ENCODE data around the gene KNDC1. TPM values are rescaled to one million over a fixed set of nuclear protein-coding genes. Genes with fewer than 3 reads are reported as not detected.
"Not testable (repeated sequence)": the region's sequence is repeated elsewhere in the genome, so short reads cannot be mapped to it uniquely, and the experiment has no call there.

KNDC1 gene
- total and polyA plus RNA-seq, 2 donors = 0.47 to 1.2 TPM

DNA sequence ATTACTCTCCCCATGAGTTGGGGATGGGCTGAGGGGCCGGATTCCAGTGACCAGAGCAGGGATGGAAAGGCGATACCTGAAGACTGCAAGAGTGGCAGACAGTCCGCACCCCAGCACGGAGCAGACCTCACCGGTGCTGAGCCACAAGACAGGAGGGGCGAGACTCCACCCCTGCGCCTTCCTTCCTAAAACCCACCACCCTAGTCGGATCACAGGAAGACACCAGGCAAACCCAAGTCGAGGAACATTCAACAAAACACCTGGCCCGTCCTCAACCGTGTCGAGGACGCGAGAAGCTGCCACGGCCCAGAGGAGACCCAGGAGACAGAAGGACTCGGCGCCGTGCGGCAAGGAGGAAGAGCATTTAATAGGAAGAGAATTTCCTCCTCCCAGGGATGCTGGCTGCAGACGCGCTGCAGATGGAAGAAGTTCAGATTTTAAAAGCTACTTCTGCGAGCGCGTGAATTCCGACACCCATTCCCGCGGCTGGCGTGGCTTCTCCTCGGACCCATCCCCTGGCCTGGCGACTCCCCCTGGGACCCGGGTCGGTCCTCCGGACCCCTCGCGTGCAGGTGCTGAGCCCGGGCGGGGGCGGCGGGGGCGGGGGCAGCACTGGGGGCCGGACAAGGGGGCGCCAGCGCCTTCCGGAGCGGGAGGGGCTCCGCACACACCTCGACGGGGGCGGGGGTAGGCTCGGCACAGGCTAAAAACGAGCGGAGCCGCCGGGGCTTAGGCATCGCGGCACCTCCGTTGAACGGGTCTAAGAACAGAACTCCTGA lies 69.4 kb downstream of the KNDC1 start:
- H3K27ac ChIP-seq (ENCODE audit: low read depth) = no peak overlapping the region
- no peak for DNase-seq (ENCODE audit: extremely low spot score)
- H3K4me1 ChIP-seq (ENCODE audit: insufficient read depth) = no peaks in the 10 kb centered on the region
- H3K4me3 ChIP-seq (ENCODE audit: low read depth, low read length) = no peak overlapping the region
- WGBS = 4% methylated on average over 58 of the region's 58 CpGs
- no peaks in the 10 kb centered on the region for H3K36me3 ChIP-seq (ENCODE audit: insufficient read depth)

DNA sequence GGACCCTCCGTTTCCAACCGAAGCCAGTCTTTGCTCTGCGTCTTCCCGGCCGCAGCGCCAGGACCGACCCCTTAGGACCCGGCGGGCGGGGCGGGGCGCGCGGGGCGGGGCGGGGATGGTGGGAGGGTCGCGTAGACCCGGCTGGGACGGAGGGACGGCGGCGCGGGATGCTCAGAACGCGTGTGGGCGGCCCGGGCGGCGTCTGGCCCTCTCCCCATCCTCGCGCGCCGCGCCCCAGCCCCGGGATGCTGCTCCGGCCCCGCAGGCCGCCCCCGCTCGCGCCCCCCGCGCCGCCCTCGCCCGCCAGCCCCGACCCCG lies 70.0 kb downstream of the KNDC1 start, which contains the start of gene UTF1:
Gene UTF1 (plus strand): TSS at position 174 of the 318 bp plus-strand sequence. CDS start 72 bp downstream, at position 246.
- Histone ChIP-seq H3K36me3 (ENCODE audit: insufficient read depth) (no peaks in the 10 kb centered on the region), H3K4me1 (ENCODE audit: insufficient read depth) (no peaks in the 10 kb centered on the region), H3K27ac (ENCODE audit: low read depth) (no peak within 1 kb of the TSS), H3K4me3 (ENCODE audit: low read depth, low read length) (no peak within 1 kb of the TSS)
- under 1% methylated on average over 48 of the region's 49 CpGs for WGBS
- DNase-seq (ENCODE audit: extremely low spot score) = no peak

DNA sequence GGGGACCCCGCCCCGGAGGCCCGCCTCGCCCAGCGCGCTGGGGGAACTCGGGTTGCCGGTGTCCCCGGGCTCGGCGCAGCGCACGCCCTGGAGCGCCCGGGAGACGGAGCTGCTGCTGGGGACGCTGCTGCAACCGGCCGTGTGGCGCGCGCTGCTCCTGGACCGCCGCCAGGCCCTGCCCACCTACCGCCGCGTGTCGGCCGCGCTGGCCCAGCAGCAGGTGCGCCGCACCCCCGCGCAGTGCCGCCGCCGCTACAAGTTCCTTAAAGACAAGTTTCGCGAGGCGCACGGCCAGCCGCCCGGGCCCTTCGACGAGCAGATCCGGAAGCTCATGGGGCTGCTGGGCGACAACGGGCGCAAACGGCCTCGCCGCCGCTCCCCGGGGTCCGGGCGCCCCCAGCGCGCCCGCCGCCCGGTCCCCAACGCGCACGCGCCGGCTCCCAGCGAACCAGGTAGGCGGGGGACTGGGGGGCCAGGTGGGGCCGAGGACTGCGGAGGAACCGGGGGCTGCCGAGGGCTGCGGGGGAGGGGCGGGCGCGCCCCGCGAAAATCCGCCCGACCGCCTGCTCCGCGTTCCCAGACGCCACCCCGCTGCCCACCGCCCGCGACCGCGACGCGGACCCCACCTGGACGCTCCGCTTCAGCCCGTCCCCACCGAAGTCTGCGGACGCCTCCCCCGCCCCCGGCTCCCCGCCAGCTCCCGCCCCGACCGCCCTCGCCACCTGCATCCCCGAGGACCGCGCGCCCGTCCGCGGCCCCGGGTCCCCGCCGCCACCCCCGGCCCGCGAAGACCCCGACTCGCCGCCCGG lies 70.6 kb downstream of the KNDC1 start:
- Histone ChIP-seq H3K4me3 (ENCODE audit: low read depth, low read length) (no peak overlapping the region), H3K4me1 (ENCODE audit: insufficient read depth) (no peaks in the 10 kb centered on the region), H3K36me3 (ENCODE audit: insufficient read depth) (no peaks in the 10 kb centered on the region), H3K27ac (ENCODE audit: low read depth) (no peak overlapping the region)
- WGBS = 1% methylated on average over 122 of the region's 122 CpGs
- no peak for DNase-seq (ENCODE audit: extremely low spot score)

DNA sequence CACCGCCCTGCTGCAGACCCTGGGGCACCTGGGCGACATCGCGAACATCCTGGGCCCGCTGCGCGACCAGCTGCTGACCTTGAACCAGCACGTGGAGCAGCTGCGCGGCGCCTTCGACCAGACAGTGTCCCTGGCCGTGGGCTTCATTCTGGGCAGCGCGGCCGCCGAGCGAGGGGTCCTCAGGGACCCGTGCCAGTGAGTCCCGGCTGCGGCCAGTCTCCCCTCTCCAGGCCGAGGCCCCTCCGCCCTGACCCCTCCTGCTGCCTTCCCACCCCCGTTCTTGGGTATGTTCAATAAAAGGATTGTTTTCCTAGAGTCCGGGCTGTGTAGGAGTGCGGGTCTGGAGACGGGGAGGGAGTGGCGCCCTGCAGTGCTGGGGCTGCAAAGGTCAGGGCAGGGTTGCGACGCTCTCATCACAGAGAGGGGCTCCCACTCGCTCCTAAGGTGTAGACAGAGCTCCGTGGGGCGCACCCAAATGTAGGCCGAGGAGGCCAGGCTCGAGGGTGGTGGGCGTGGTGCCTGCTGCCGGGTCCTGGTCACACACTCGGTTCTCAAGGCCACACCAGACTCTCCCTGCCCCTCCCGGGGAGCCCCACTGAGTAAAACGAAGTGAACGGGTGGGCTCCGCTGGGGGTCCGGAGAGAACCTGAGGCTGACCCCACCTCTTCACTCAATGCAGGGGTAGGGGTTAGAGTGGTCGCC lies 71.4 kb downstream of the KNDC1 start:
- Histone ChIP-seq H3K27ac (ENCODE audit: low read depth) (no peak overlapping the region), H3K4me3 (ENCODE audit: low read depth, low read length) (no peak overlapping the region), H3K4me1 (ENCODE audit: insufficient read depth) (no peaks in the 10 kb centered on the region), H3K36me3 (ENCODE audit: insufficient read depth) (no peaks in the 10 kb centered on the region)
- DNase-seq (ENCODE audit: extremely low spot score) = no peak
- 17% methylated on average over 44 of the region's 44 CpGs for WGBS

GRCh38 chr10:133231946-133232574 lies 72.0 kb downstream of the KNDC1 start:
- no peak overlapping the region for H3K4me3 ChIP-seq (ENCODE audit: low read depth, low read length)
- H3K4me1 ChIP-seq (ENCODE audit: insufficient read depth) = no peaks in the 10 kb centered on the region
- 40% methylated on average over 11 of the region's 11 CpGs for WGBS

GRCh38 chr10:133234796-133235195 lies 74.8 kb downstream of the KNDC1 start:
- not testable (repeated sequence) for H3K4me1 ChIP-seq (ENCODE audit: insufficient read depth); DNase-seq (ENCODE audit: extremely low spot score); H3K4me3 ChIP-seq (ENCODE audit: low read depth, low read length); H3K36me3 ChIP-seq (ENCODE audit: insufficient read depth); H3K27ac ChIP-seq (ENCODE audit: low read depth)
- WGBS = 63% methylated on average over 7 of the region's 10 CpGs

More at GRCh38 chr10:133231946-133232574, 72.0 kb downstream of the KNDC1 start:
- H3K27ac ChIP-seq (ENCODE audit: low read depth) = no peak overlapping the region
- H3K36me3 ChIP-seq (ENCODE audit: insufficient read depth) = no peaks in the 10 kb centered on the region
- no peak for DNase-seq (ENCODE audit: extremely low spot score)

DNA sequence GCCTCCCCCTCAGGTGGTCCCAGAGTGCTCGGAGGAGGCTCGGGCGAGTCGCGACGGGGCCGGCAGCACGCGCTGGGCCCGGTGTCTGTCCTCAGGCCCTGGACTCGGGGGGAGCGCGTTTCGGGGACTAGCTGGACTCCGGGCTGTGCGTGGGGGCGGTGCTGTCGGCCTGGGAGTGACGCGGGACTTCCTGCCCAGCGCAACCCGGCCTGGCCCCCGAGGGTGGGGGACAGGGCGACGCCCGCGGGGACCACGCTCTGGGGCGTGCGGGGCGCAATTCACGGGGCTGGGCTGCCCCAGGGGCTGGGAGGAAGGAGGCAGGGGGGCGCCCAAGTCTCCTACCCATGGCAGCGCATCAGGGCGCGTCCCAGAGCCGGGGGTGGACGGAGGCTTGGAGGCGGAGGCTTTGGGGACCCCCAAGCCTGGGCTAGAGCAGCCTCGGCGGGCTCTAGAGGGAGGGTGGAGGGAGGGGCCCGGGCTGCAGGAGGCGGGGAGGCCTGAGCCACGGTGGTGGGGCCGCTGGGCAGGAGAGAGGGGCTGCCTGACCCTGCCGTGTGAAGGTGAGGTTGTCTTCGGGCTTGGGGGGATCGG lies 75.3 kb downstream of the KNDC1 start:
- no peaks in the 10 kb centered on the region for H3K4me1 ChIP-seq (ENCODE audit: insufficient read depth)
- WGBS = 2% methylated on average over 48 of the region's 48 CpGs
- no peaks in the 10 kb centered on the region for H3K36me3 ChIP-seq (ENCODE audit: insufficient read depth)
- no peak overlapping the region for H3K4me3 ChIP-seq (ENCODE audit: low read depth, low read length)
- no peak overlapping the region for H3K27ac ChIP-seq (ENCODE audit: low read depth)
- DNase-seq (ENCODE audit: extremely low spot score) = no peak

- no peaks in the 10 kb centered on the region for H3K4me1 ChIP-seq (ENCODE audit: insufficient read depth)
- no peak for DNase-seq (ENCODE audit: extremely low spot score)
- H3K36me3 ChIP-seq (ENCODE audit: insufficient read depth) = no peaks in the 10 kb centered on the region
- no peak overlapping the region for H3K4me3 ChIP-seq (ENCODE audit: low read depth, low read length)
- WGBS = 2% methylated on average over 18 of the region's 18 CpGs
- H3K27ac ChIP-seq (ENCODE audit: low read depth) = no peak overlapping the region
These were observed 75.9 kb downstream of the KNDC1 start for GRCh38 chr10:133235932-133236331.

DNA sequence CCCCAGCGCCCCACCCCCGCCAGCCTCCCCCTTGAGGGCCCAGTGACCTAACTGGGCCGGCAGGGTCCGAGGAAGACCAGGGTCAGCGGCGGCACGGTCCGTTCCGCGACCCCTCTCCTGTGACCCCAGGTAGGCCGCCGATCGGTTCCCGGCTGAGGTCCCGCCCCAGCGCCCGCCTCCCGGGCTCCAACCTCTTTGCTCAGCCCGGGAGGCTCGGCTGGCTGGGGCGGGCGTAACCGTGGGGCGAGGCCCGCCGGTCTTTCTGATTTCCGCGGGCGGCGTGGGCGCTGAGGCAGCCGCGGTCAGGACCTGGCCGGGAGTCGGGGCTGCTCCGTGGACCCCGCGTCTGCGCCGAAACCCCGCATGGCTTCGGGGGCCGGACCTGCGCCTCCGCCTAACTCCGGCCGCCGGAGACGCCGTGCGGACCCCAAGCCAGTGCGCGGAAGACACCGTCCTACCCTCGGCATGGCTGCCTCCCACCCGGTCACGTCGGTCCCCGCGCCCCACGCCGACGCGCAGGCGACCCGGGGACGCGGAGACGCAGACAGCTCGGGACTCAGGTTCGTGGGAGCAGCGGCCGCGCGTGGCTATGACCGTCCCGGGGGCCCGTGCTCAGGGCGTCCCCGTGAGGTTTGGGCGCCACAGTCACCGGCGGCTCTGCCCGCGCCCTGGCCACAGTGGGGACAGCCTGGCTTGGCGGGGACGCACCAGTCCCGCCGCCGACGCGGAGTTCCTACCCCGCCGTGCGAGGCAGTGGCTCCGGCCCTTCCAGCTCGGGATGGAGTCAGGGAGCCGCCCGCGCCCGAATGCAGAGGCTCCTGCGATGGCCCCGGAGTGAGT lies 76.6 kb downstream of the KNDC1 start:
- Histone ChIP-seq H3K4me3 (ENCODE audit: low read depth, low read length) (peak overlapping the region; percentile 24), H3K27ac (ENCODE audit: low read depth) (no peak overlapping the region), H3K36me3 (ENCODE audit: insufficient read depth) (no peaks in the 10 kb centered on the region), H3K4me1 (ENCODE audit: insufficient read depth) (no peaks in the 10 kb centered on the region)
- DNase-seq (ENCODE audit: extremely low spot score) = no peak
- under 1% methylated on average over 103 of the region's 103 CpGs for WGBS

DNA sequence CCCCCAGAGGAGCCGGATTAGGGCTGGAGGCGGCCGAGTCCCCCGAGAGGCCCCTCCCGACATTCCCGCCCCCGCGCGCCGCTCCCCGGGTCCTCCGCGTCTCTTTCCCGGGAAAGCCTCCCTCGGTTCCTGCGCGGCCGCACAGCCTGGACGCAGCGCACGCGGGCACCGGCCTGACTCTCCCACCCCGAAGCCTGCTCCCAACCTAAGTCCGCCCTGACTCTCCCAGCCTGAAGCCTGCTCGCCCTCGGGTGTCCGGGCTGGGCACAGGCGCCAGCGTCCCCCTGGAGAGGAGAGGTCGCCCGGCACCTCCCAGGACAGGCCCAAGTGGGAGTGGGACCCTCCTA lies 77.2 kb downstream of the KNDC1 start:
- Histone ChIP-seq H3K4me1 (ENCODE audit: insufficient read depth) (no peaks in the 10 kb centered on the region), H3K4me3 (ENCODE audit: low read depth, low read length) (no peak overlapping the region), H3K27ac (ENCODE audit: low read depth) (no peak overlapping the region), H3K36me3 (ENCODE audit: insufficient read depth) (no peaks in the 10 kb centered on the region)
- DNase-seq (ENCODE audit: extremely low spot score) = no peak
- 2% methylated on average over 32 of the region's 32 CpGs for WGBS

DNA sequence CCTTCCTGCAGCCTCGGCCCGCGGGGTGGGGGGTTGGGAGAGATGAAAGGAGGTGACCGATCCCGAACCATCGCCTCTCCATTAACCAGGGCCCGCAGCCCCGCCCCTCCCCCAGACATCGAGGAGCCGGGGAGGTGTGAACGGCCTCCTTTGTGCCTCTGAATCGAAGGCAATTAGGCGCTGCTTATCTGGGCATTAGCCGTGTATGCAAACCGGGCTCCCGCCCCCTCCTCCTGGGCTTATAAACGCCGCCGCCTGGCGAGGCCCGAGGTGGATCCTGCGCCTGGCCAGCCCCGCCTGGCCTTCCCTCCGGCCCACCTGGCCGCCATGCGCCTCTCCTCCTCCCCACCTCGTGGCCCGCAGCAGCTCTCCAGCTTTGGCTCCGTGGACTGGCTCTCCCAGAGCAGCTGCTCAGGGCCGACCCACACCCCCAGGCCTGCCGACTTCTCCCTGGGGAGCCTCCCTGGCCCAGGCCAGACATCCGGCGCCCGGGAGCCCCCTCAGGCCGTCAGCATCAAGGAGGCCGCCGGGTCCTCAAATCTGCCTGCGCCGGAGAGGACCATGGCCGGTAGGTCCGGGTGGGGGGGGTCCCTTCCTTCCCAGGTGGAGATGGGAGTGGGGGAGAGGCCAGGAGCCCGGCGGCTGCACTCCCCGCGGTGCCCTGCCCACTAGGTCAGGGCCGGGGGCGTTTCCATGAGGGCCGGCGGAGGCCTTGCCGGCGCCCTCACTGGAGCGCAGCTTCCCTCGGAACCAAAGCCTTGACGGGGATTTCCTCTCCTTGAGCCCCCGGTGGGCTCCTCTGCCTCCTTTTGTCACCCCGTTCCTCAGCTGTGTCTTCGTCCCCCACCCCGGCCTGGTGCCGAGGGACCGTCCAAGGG lies 77.8 kb downstream of the KNDC1 start, which contains the start of gene VENTX:
Gene VENTX (plus strand): TSS at position 268 of the 878 bp plus-strand sequence. CDS start 60 bp downstream, at position 328.
- DNase-seq (ENCODE audit: extremely low spot score) = no peak
- peak within 1 kb of the TSS; percentile 24 for H3K4me3 ChIP-seq (ENCODE audit: low read depth, low read length)
- no peaks in the 10 kb centered on the region for H3K36me3 ChIP-seq (ENCODE audit: insufficient read depth)
- H3K27ac ChIP-seq (ENCODE audit: low read depth) = no peak within 1 kb of the TSS
- 6% methylated on average over 60 of the region's 60 CpGs for WGBS
- H3K4me1 ChIP-seq (ENCODE audit: insufficient read depth) = no peaks in the 10 kb centered on the region

GRCh38 chr10:133238466-133238804 lies 78.4 kb downstream of the KNDC1 start:
- H3K36me3 ChIP-seq (ENCODE audit: insufficient read depth) = no peaks in the 10 kb centered on the region
- DNase-seq (ENCODE audit: extremely low spot score) = no peak
- no peak overlapping the region for H3K4me3 ChIP-seq (ENCODE audit: low read depth, low read length)
- H3K27ac ChIP-seq (ENCODE audit: low read depth) = no peak overlapping the region
- H3K4me1 ChIP-seq (ENCODE audit: insufficient read depth) = no peaks in the 10 kb centered on the region
- 21% methylated on average over 15 of the region's 15 CpGs for WGBS

Data from urinary bladder (tissue), 4 donors.